GM18507 (cell line): ENCODE measurements around the gene TMEM52.
"Not testable (repeated sequence)": the region's sequence is repeated elsewhere in the genome, so short reads cannot be mapped to it uniquely, and the experiment has no call there.

Source experiments
- DNase-seq: peaks from one replicate; pipeline ENCODE4 v3.0.0; 2011; ENCODE audit warnings: low read depth; ENCODE audit not compliant: insufficient read length; ENCODE audit errors: extremely low spot score
- FAIRE-seq: peaks from 2 replicates; lab custom pipeline; 2011; peaks lifted over from hg19 to GRCh38; lab: Jason Lieb, UNC

The TMEM52 gene

DNA sequence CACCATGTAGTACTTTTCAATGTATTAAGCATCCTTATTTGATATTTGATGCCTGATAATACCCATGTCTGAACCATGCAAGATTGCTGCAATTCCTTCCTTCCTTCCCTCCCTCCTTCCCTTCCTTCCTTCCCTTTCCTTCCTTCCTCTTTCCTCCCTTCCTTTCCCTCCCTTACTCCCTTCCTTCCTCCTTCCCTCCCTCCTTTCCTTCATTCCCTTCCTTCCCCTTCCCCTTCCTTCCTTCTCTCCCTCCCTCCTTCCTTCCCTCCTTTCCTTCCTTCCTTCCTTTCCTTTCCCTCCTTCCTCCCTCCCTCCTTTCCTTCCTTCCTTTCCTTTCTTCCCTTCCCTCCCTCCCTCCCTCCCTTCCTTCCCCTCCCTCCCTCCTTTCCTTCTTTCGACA lies 29.7 kb upstream of the TMEM52 start:
- no peak for FAIRE-seq

DNA sequence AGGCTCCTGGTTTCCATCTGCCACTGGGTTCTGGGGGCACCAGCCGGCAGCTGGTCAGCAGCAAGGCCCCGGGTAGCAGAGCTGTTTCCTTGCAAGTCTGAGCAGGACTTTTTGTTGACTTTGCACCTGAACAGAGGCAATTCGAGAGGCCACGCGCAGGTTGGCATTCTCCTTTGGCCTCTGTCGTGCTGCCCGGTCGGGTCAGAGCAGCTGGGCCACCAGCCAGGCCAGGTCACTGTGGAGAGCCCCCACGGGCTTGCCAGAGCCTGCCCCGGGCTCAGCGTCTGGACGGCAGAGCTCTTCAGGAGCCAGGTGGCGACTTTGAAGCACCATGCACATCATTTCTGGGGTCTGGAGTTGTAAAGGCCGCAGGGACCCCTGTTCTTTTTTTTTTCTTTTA lies 28.4 kb upstream of the TMEM52 start:
- DNase-seq: no peak
- FAIRE-seq: no peak

More for the DNA sequence above, 29.7 kb upstream of the TMEM52 start:
- DNase-seq: no peak

- FAIRE-seq: no peak
Observed at GRCh38 chr1:1946540-1946939, 27.5 kb upstream of the TMEM52 start.

DNA sequence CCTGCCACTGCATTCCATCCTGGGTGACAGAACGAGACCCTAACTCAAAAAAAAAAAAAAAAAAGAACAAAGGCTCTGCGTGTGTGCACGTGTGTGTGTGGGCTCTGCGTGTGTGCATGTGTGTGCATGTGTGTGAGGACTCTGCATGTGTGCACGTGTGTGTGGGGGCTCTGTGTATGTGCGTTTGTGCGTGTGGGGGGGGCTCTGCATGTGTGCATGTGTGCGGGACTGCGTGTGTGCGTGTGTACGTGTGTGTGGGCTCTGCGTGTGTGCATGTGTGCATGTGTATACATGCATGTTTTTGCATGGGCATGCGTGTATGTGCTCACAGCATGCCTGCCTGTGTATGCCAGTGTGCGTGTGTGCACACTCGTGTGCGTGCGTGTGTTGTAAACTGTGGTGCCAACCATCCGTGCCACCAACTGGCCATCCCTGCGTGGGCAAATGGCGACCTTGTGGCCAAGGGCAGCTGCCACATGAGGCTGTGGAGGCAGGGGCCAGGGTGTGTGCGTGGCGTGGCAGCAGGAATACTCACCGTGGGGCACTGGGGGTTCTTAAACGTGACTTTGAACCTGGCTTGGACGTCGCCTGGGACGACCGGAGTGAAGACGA lies 26.8 kb upstream of the TMEM52 start:
- FAIRE-seq (no peak), DNase-seq (no peak)

More at GRCh38 chr1:1946540-1946939, 27.5 kb upstream of the TMEM52 start:
- no peak for DNase-seq

DNA sequence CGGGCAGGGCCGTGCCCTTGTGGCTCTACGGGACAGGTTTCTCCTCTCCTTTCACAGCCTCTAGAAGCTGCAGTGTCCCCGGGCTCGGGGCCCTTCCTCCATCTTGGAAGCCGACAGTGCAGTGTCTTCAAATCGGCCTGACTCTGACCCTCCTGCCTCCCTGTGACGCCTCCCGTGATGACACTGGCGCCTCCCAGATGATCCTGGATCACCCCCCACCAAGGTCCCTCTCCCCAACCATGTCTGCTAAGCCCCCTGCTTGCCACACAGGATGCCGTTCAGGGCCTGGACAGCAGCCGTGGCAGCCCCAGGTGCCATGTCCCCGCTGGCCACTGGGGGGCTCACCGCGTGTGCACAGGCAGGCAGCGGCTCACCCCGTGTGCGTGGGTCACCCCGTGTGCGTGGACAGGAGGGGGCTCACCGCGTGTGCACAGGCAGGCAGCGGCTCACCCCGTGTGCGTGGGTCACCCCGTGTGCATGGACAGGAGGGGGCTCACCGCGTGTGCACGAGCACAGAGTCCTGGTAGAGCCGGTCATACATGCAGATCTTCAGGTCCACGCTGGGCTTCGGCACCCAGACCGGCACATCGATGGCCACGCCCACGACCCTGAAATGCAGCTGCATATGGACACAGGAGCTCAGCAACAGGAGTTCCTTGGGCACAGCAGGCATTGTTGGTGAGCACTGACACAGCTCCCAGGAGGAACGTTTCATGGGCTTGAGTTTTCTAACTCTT lies 24.9 kb upstream of the TMEM52 start:
- peak; percentile 23 for DNase-seq
- FAIRE-seq: peak; percentile 66

DNA sequence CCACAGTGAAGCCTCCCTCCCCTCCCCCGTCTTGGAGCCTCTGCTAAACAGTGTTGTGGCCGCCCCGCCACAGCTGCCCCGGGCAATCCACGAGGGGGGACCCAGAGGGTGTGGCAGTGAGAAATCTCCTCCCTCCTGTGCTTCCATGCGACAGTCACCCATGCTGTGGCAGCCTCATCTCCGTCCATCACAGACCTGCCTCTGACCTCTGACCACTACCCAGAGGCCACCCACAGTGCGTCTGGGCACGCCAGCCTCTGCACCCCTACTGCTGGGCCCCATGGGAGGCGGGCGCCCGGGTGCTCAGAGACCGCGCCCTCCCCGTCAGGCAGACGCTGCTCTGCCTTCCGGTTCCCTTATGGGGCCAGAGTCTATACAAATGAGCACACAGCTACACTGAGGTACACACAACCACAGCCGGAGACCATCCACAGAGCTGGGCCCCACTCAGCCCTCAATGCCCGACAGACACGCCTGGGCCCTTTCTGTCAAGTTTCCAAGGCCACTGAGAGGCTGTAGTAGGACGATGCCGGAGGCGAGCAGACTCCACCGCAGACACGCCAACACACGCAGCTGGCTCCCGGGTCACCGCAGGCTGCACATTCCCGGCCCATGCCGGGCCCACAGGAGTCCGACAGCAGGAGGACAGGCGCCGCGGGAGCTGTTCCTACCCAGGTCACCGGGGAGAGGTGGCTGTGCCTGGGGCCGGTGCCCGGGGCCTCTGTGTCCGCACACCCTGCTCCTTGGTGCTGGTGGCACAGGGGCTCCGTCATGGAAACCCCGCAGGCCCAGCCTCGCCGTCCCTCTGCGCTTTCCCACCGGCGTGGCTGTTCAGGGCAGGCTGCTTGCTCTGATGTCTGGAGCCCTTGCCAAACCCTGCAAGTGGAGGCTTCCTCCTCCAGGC lies 23.9 kb upstream of the TMEM52 start:
- DNase-seq (no peak), FAIRE-seq (no peak)

DNA sequence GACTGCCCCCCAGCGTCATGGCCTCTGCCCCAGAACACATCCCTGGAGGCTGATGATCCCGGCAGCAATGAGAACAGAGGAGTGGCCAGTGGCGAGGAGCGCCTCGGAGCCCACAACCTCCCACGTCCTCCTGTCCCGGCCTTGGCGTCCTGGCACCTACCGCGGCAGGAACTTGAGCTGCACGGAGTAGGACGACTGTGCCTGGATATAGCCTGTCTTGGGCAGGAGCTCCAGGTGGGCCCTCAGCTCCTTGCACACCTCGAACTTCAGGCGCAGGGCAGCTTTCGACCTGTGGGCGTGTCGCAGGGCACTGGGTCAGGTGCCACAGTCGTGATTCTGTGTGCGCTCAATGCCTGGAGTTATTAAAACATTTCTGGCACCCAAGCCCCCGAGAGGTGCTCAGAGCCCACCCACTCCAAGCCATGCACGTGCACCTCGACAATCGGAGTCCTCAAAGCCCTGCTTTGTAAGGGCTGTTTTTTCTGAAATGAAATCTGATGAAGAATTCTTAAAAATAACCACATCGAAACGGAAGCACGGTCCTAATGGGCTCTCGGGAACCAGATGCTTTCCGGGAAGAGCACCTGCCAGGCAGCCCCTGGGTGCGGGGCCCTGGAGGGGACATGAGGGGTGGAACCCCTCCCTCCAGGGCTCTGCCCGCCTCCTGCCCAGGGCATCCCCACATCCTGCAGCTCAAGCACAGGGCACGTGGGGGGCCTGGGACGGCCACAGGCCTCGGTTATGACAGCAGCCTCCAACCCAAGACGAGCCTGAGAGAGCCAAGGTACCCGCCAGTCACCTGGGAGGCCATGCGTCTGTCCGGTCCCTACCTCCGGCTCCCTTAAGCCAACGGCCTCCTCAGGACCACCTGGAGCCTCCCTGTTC lies 23.0 kb upstream of the TMEM52 start:
- no peak for FAIRE-seq
- no peak for DNase-seq

DNA sequence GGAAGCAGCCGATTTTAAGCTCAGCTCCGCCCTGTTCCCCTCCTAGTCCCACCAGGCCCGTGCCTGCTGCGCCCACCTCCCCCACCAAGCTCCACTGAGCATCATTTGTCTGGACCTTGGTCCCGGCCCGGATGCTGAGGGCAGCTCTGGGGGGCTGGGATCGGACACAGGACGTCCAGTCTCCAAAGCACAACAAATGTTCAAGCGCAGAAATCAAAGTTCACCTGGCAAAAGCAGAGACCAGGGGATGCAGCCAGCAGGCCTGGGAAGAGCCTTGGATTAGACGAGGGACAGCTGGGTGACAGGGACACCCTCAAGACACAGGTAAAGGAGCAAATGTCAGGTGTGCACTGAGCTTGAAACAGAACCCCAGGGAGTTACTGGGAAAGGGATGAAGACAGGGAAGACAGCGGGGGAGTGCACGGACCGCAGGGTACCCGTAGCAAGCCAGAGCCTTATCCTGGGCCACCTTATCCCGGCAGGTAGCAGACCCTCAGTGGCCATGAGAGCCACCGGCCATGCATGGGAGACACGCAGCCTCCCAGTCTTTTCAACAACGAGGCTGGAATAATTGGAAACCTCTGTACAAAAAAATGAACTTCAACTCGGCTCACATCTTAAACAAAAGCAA lies 22.2 kb upstream of the TMEM52 start:
- no peak for DNase-seq
- FAIRE-seq: no peak

- no peak for FAIRE-seq
- DNase-seq: no peak
Observed at GRCh38 chr1:1940123-1940425, 21.0 kb upstream of the TMEM52 start.

DNA sequence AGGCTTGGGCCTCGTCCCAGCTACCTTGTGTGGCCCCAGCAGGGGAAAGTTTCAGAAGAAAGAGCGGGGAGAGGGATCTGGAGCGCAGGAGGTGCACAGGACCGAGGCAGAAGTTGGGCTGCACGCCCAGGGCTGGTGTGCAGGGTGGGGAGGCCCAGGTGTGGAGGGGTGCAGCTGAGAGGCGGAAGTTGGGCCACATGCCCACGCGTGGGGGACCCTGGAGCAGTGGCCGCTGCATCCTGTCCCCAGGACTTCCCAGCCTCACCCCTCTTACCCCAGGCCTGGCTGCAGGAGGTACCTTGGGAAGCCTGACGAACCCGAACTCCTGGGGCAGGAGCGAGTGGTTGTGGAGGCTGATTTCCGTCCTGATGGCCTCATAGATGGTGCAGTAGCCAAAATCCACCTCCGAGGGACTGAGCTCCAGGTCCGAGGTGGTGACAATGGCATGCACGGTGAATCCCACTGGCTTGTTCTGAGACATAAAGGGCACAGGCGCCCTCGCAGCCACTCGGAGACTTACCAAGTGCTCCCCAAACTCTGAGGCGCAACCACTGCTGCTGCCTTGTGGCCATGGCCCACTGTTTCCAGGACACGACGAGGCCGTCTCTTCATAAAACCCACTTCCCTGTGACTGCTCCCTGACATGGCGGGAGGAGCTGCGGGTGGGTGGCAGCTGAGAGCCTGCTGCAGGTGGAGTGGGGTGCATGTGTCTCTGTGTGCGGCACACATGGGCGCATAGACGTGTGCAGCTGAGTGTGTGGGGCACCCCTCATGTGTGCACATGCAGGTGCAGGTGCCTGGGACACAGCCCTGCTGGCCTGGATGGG lies 20.4 kb upstream of the TMEM52 start:
- no peak for FAIRE-seq
- no peak for DNase-seq

- DNase-seq (no peak), FAIRE-seq (no peak)
Observed at GRCh38 chr1:1938613-1939295, 19.7 kb upstream of the TMEM52 start.

DNA sequence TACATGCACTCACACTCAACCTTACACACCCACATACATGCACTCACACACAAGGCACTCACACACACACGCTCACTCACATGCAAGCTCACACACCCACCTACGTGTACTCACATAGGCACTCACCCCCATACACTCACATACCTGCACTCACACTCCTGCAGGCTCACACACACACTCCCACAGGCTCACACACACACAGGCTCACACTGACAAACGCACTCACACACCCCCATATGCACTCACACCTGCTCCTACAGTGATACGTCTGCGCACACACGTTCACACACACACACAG lies 19.1 kb upstream of the TMEM52 start:
- FAIRE-seq: no peak
- DNase-seq: no peak

DNA sequence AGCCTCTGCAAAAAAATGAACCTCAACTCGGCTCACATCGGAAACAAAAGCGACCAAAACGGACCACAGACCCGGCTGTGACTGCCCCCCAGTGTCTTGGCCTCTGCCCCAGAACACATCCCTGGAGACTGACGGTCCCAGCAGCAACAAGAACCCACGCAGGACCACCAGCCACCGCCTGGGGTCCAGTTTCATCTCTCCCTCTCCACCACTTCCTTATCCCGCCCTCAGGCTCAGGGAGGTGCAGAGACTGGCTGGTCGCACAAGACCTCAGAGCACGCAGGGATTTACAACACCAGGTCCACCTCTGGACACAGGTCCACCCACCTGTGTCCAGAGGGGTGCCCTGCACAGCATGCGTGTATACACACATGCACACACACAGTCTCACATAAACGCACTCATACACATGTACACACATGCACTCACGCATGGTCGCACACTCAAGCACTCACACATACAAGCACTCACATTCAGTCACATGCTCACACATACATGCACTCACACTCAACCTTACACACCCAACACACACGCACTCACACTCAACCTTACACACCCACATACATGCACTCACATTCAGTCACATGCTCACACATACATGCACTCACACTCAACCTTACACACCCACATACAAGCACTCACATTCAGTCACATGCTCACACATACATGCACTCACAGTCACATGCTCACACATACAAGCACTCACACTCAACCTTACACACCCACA lies 18.6 kb upstream of the TMEM52 start:
- DNase-seq (no peak), FAIRE-seq (no peak)

GRCh38 chr1:1937061-1937460 lies 18.0 kb upstream of the TMEM52 start:
- FAIRE-seq (no peak), DNase-seq (no peak)

DNA sequence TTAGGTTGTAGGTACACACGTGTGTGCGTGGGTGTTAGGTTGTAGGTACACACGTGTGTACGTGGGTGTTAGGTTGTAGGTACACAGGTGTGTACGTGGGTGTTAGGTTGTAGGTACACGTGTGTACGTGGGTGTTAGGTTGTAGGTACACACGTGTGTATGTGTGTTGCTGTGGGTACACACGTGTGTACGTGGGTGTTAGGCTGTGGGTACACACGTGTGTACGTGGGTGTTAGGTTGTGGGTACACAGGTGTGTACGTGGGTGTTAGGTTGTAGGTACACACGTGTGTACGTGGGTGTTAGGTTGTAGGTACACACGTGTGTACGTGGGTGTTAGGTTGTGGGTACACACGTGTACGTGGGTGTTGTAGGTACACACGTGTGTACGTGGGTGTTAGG lies 15.8 kb upstream of the TMEM52 start:
- DNase-seq, FAIRE-seq: not testable (repeated sequence)

- no peak for DNase-seq
Observed at GRCh38 chr1:1929639-1930545, 10.8 kb upstream of the TMEM52 start.

More at GRCh38 chr1:1929639-1930545, 10.8 kb upstream of the TMEM52 start:
- no peak for FAIRE-seq
